ENCODE measurements around the gene RB1. TPM values are rescaled to one million over a fixed set of nuclear protein-coding genes. Genes with fewer than 3 reads are reported as not detected.

RB1 gene
- total RNA-seq, 4 donors from 2014 or later, result 18.2 to 79.2 (median 22.7) TPM

DNA sequence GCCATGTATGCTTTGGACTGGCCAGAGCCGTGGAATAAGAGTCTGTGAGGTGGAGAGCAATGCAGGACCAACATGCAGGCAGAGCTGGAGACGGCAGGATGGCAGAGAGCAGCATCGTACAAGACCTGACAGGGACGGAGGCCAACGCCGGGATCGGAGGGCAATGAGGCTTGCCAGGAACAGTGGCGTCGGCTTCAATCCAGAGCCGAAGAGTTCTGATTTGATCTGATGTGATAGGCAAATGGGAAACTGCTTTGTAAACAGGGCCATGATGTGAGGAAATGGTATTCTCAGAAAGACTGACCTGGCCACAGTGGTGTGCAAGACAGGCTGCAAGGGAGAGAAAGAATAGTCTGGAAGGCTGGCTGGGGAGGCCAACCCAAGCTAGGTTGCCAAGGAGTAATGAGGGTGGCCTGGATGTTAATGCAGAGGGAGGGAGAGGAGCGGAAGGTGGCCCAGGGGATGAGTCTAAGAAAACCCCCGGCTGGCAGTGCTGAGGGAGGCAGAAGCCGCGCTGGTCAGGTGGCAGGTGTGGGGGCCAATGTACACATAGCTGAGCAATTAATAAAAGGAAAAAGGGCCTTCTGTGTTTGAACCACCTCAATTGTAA is 202.6 kb downstream of the RB1 start:
- no peak for DNase-seq
- no peaks in the 10 kb centered on the region for H3K36me3 ChIP-seq
- H3K4me3 ChIP-seq, result peak overlapping the region in 1 of 4 donors; percentile 21
- H3K4me1 ChIP-seq, result peaks cover 0 to 12% (median 9%) of the 10 kb centered on the region in 4 donors
- TF ChIP-seq, protein P1, sequence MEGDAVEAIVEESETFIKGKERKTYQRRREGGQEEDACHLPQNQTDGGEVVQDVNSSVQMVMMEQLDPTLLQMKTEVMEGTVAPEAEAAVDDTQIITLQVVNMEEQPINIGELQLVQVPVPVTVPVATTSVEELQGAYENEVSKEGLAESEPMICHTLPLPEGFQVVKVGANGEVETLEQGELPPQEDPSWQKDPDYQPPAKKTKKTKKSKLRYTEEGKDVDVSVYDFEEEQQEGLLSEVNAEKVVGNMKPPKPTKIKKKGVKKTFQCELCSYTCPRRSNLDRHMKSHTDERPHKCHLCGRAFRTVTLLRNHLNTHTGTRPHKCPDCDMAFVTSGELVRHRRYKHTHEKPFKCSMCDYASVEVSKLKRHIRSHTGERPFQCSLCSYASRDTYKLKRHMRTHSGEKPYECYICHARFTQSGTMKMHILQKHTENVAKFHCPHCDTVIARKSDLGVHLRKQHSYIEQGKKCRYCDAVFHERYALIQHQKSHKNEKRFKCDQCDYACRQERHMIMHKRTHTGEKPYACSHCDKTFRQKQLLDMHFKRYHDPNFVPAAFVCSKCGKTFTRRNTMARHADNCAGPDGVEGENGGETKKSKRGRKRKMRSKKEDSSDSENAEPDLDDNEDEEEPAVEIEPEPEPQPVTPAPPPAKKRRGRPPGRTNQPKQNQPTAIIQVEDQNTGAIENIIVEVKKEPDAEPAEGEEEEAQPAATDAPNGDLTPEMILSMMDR (IDR thresholded peaks at IDR 0.05), result no peak
- TF ChIP-seq POLR2A (IDR thresholded peaks at IDR 0.05), result no peak
- H3K27ac ChIP-seq, result peak overlapping the region; percentile 46 to 73 (median 69)
- H3K9me3 ChIP-seq, result no peaks in the 10 kb centered on the region
- H3K27me3 ChIP-seq, result no peaks in the 10 kb centered on the region

DNA sequence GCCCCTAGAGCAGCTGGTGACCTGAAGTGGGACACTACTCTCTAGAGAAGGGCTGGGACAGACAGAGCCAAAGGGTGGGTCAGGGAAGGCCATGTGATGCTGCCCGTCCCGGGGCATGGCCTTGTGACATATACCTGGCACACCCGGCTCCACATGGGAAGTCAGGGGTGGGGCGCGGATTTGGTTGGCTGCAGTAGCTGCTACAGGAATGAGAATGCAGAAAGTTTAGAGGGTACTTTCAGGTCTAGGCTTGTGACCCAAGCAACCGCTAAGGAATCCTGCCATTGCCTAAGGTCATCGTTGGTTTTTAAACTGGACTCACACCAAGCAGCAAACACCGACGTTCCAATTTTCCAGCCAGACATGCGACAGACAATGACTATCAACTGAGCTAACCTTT is 203.5 kb downstream of the RB1 start:
- H3K36me3 ChIP-seq, result no peaks in the 10 kb centered on the region
- H3K27me3 ChIP-seq, result no peaks in the 10 kb centered on the region
- peak overlapping the region in 3 of 4 donors; percentile 66 to 73 (median 72) for H3K27ac ChIP-seq
- H3K4me1 ChIP-seq, result peaks cover 0 to 12% (median 9%) of the 10 kb centered on the region in 4 donors
- H3K4me3 ChIP-seq, result no peak overlapping the region
- DNase-seq, result no peak
- no peaks in the 10 kb centered on the region for H3K9me3 ChIP-seq
- no peak for TF ChIP-seq POLR2A (IDR thresholded peaks at IDR 0.05)
- TF ChIP-seq, protein P1 (IDR thresholded peaks at IDR 0.05), result no peak

DNA sequence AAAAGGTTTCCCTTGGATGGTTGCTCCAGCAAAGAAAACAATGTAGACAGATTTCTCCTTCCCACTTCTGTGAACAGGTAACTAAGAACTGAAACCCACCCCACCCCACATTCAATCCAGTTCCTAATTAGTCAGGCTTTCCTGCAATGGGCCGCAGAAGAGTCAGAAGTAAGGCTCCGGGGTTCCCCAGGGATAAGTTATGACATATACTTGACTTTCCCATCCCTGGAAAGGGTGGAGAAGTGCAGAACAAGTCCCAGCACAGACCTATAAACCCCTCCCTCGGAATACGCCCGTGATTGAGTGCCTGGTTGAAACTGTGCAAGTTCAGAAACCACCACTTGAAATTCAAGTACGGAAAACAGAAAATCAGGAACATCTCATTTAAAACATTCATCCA is 204.5 kb downstream of the RB1 start:
- no peak for DNase-seq
- no peaks in the 10 kb centered on the region for H3K9me3 ChIP-seq
- no peak overlapping the region for H3K27ac ChIP-seq
- no peaks in the 10 kb centered on the region for H3K36me3 ChIP-seq
- H3K4me1 ChIP-seq, result peaks cover 0 to 12% (median 9%) of the 10 kb centered on the region in 4 donors
- no peak overlapping the region for H3K4me3 ChIP-seq
- TF ChIP-seq POLR2A (IDR thresholded peaks at IDR 0.05), result no peak
- TF ChIP-seq, protein P1 (IDR thresholded peaks at IDR 0.05), result no peak
- no peaks in the 10 kb centered on the region for H3K27me3 ChIP-seq

GRCh38 chr13:48510698-48511097 is 207.1 kb downstream of the RB1 start:
- H3K4me1 ChIP-seq, result peaks cover 0 to 8% (median 7%) of the 10 kb centered on the region in 4 donors
- no peak for DNase-seq

GRCh38 chr13:48511621-48512230 is 208.2 kb downstream of the RB1 start:
- Histone ChIP-seq H3K9me3 (no peaks in the 10 kb centered on the region), H3K36me3 (no peaks in the 10 kb centered on the region), H3K27ac (no peak overlapping the region), H3K4me3 (no peak overlapping the region), H3K27me3 (no peaks in the 10 kb centered on the region), H3K4me1 (no peaks in the 10 kb centered on the region)
- no peak for DNase-seq
- TF ChIP-seq, protein P1 (IDR thresholded peaks at IDR 0.05), result no peak
- TF ChIP-seq POLR2A (IDR thresholded peaks at IDR 0.05), result no peak

More at GRCh38 chr13:48510698-48511097, 207.1 kb downstream of the RB1 start:
- Histone ChIP-seq H3K9me3 (no peaks in the 10 kb centered on the region), H3K36me3 (no peaks in the 10 kb centered on the region), H3K4me3 (no peak overlapping the region), H3K27ac (no peak overlapping the region), H3K27me3 (no peaks in the 10 kb centered on the region)
- no peak for TF ChIP-seq POLR2A (IDR thresholded peaks at IDR 0.05)
- TF ChIP-seq, protein P1 (IDR thresholded peaks at IDR 0.05), result no peak

Measured in Peyer's patch (tissue), 4 donors.